ENCODE data around the gene ZNF662. TPM values are rescaled to one million over a fixed set of nuclear protein-coding genes. Genes with fewer than 3 reads are reported as not detected.

The ZNF662 gene
- polyA plus RNA-seq, 4 donors, result 18.4 to 44.1 (median 29.3) TPM

DNA sequence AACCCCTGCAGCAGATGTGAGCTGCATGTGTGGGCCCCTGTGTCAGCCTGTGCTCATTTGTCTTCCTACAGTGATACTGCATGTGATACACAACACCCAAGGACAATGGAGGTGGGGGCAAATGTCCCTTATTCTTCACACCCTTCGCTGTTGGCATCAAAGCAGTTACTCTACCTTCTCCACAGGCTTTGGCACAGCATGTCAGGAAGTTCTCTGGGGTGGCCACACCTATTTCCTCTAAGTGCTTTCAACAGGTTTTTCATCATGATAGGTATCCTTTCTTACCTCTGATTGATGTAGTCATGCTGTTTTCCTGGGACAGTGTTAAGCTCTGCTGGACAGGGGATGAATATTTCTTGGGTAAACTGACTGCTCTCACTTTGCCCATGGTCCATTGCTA is 29.5 kb downstream of the ZNF662 start:
- DNase-seq (ENCODE audit: low read depth in 4 of 4, low spot score in 2 of 4), result no peak

GRCh38 chr3:42936157-42936981 is 30.4 kb downstream of the ZNF662 start:
- DNase-seq (ENCODE audit: low read depth in 4 of 4, low spot score in 2 of 4), result peak in 3 of 4 donors; percentile 17 to 32 (median 29)

GRCh38 chr3:42937334-42937733 is 31.4 kb downstream of the ZNF662 start:
- DNase-seq (ENCODE audit: low read depth in 4 of 4, low spot score in 2 of 4), result no peak

- no peak for DNase-seq (ENCODE audit: low read depth in 4 of 4, low spot score in 2 of 4)
Observed at GRCh38 chr3:42942693-42943092, 36.8 kb downstream of the ZNF662 start.

- DNase-seq (ENCODE audit: low read depth in 4 of 4, low spot score in 2 of 4), result no peak
Observed at GRCh38 chr3:42946050-42946449, 40.1 kb downstream of the ZNF662 start.

GRCh38 chr3:42957573-42957972 is 51.6 kb downstream of the ZNF662 start:
- DNase-seq (ENCODE audit: low read depth in 4 of 4, low spot score in 2 of 4), result no peak

DNA sequence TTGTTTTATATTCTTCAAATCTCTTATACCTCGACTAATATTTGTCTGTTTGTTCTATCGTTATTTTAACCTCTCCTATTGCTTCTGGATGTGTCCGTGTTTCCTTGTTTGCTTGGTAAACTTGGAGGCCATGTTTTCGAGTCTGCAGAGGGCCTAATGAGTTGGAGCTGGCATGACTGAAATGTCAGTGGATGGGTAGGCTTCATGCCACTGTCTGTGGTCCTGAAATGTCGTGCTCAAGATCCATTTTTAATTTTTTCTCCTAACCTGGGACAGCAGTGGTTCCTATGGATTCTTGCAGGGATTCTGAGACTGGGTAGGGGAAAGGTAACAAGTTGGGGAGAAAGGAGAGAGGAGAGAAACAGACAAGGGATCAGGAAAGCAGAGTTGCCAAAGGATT is 54.3 kb downstream of the ZNF662 start:
- DNase-seq (ENCODE audit: low read depth in 4 of 4, low spot score in 2 of 4), result no peak

GRCh38 chr3:42960786-42961185 is 54.8 kb downstream of the ZNF662 start:
- no peak for DNase-seq (ENCODE audit: low read depth in 4 of 4, low spot score in 2 of 4)

GRCh38 chr3:42961633-42962032 is 55.7 kb downstream of the ZNF662 start:
- peak in 2 of 4 donors; percentile 39 to 49 for DNase-seq (ENCODE audit: low read depth in 4 of 4, low spot score in 2 of 4)

- no peak for DNase-seq (ENCODE audit: low read depth in 4 of 4, low spot score in 2 of 4)
Observed at GRCh38 chr3:42963269-42963668, 57.3 kb downstream of the ZNF662 start.

DNA sequence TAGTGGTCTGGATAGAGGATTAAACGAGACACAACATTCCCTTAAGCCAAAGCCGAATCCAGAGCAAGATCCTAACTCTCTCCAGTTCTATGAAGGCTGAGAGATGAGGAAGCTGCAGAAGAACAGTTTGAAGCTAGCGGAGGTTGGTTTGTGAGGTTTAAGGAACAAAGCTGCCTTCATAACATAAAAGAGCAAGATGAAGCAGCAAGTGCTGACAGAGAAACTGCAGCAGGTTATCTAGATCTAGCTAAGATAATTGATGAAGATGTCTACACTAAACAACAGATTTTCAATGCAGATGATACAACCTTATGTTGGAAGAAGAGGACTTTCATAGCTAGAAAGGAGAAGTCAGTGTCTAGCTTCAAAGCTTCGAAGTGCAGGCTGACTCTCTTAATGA is 58.3 kb downstream of the ZNF662 start:
- DNase-seq (ENCODE audit: low read depth in 4 of 4, low spot score in 2 of 4), result no peak

Other genes with a start within 250 kb of the ZNF662 start
- not detected for gene KLHL40, start 220.6 kb upstream of the ZNF662 start, polyA plus RNA-seq (ENCODE audit: insufficient read length in 4 of 4)
- gene HHATL, start 203.3 kb upstream of the ZNF662 start, polyA plus RNA-seq (ENCODE audit: insufficient read length in 4 of 4), result under 1 TPM; 0.43 to 0.74 (median 0.50) TPM
- gene CCDC13, start 132.9 kb upstream of the ZNF662 start, polyA plus RNA-seq (ENCODE audit: insufficient read length in 4 of 4), result 1 to 10 TPM; 2.6 to 4.1 (median 3.3) TPM
- gene HIGD1A, start 101.7 kb upstream of the ZNF662 start, polyA plus RNA-seq (ENCODE audit: insufficient read length in 4 of 4), result 100 to 1,000 TPM; 135 to 193 (median 161) TPM
- gene ACKR2, start 96.7 kb upstream of the ZNF662 start, polyA plus RNA-seq (ENCODE audit: insufficient read length in 4 of 4), result 1 to 10 TPM; 1.8 to 3.2 (median 3.1) TPM
- gene CYP8B1, start 30.3 kb upstream of the ZNF662 start, polyA plus RNA-seq (ENCODE audit: insufficient read length in 4 of 4), result 1 to 10 TPM in 1 of 4 donors, under 1 TPM in 3; 0.62 to 1.2 (median 0.84) TPM
- gene GASK1A, start 73.2 kb downstream of the ZNF662 start, polyA plus RNA-seq (ENCODE audit: insufficient read length in 4 of 4), result 1 to 10 TPM; 3.1 to 4.6 (median 3.7) TPM
- gene POMGNT2, start 199.9 kb downstream of the ZNF662 start, polyA plus RNA-seq (ENCODE audit: insufficient read length in 4 of 4), result 10 to 100 TPM; 20.3 to 26.0 (median 22.7) TPM

Measured in left renal cortex interstitium (tissue), 4 donors.